Stomach smooth muscle (tissue), 2 donors: ENCODE results near the gene SLC29A1.
A peak's percentile ranks its signal among the peaks of the same experiment; 100 is the strongest.
"Not testable (repeated sequence)": the region's sequence is repeated elsewhere in the genome, so short reads cannot be mapped to it uniquely, and the experiment has no call there.

Source experiments
- H3K27ac ChIP-seq: one replicate; pipeline ENCODE4 v1.7.0; 2013; ENCODE audit warnings: mild to moderate bottlenecking, low read length, inconsistent platforms
- H3K27me3 ChIP-seq, 2 donors: one replicate each; pipeline ENCODE4 v1.7.0; 2013; ENCODE audit warnings: low read length in 2 of 2; ENCODE audit not compliant: insufficient read depth in 2 of 2, control insufficient read depth in 1 of 2
- H3K36me3 ChIP-seq, 2 donors: one replicate each; pipeline ENCODE4 v1.7.0; 2013; ENCODE audit warnings: low read length in 2 of 2; ENCODE audit not compliant: control insufficient read depth in 2 of 2, insufficient read depth in 2 of 2
- H3K4me1 ChIP-seq: one replicate; pipeline ENCODE4 v1.7.0; 2013; ENCODE audit warnings: low read length; ENCODE audit not compliant: control insufficient read depth, insufficient read depth
- H3K4me3 ChIP-seq, 2 donors: one replicate each; pipeline ENCODE4 v1.7.0; 2013; ENCODE audit warnings: low read length in 2 of 2
- H3K9ac ChIP-seq, 2 donors: one replicate each; pipeline ENCODE4 v1.7.0; 2013; ENCODE audit warnings: low read length in 2 of 2, mild to moderate bottlenecking in 1 of 2
- H3K9me3 ChIP-seq, 2 donors: one replicate each; pipeline ENCODE4 v1.7.0; 2013; ENCODE audit warnings: low read length in 2 of 2; ENCODE audit not compliant: control insufficient read depth in 2 of 2
- donor health status: healthy.
- donor health status: Pancreatic carcinoma.

SLC29A1 gene

DNA sequence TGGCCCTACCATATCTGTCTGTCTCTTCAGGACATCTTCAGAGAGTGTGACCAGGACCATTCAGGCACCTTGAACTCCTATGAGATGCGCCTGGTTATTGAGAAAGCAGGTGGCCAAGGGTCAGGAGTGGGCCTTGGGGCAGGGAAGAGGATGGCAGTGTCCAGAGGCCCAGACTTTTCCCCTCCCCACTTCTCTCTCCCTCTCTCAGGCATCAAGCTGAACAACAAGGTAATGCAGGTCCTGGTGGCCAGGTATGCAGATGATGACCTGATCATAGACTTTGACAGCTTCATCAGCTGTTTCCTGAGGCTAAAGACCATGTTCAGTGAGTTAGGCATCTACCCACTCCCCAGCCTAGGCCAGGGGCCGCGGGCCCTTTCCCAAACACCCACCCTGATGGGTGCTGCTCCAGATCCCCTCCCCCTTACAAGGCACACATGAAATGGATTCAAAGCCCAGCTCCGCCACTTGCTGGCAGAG is 40.4 kb upstream of the SLC29A1 start:
- H3K4me1 ChIP-seq, result no peaks in the 10 kb centered on the region
- no peak overlapping the region for H3K27ac ChIP-seq
- no peaks in the 10 kb centered on the region for H3K27me3 ChIP-seq
- no peak overlapping the region for H3K4me3 ChIP-seq
- no peaks in the 10 kb centered on the region for H3K9me3 ChIP-seq
- no peak overlapping the region for H3K9ac ChIP-seq
- no peaks in the 10 kb centered on the region for H3K36me3 ChIP-seq

DNA sequence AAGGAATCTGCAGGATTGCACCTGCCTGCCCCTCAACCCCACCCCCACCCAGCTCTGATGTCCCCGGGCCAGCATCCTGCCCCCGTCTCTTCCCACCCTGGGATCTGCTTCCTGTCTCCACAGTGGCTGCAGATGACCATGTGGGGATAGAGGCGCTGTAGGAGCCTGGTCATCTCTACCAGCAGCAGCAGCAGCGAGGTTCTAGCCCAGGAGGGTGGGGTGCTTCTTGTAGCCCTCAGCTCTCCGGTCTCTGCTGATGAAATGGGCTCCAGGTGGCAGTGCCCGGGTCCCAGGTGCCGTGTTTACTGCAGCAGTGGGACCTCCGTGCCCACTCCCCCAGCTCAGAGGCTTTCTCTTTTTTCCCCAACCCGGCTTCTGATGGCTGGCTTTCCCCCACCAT is 39.6 kb upstream of the SLC29A1 start:
- Histone ChIP-seq H3K27ac (no peak overlapping the region), H3K27me3 (no peaks in the 10 kb centered on the region), H3K4me1 (no peaks in the 10 kb centered on the region), H3K4me3 (no peak overlapping the region), H3K9me3 (no peaks in the 10 kb centered on the region), H3K9ac (no peak overlapping the region), H3K36me3 (no peaks in the 10 kb centered on the region)

DNA sequence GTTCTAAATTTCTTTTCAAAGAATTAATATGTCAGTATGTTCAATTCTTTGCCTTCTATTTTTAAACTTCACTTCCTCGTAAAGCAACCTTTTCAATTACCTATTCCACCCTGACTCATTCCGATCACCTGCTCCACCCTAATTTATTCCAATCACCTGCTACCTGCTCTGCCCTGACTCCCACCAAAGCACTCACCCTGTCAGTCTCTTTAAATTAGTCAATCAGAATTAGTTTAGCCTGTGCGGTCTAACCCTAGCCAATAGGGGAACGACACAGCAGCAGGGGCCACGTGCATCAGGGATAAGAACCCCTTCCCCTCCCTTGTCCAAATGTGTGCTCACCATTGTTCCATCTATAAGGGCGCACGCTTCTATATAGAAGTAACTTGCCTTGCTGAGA is 38.0 kb upstream of the SLC29A1 start:
- not testable (repeated sequence) for H3K27ac ChIP-seq, H3K36me3 ChIP-seq, H3K9me3 ChIP-seq, H3K4me1 ChIP-seq, H3K4me3 ChIP-seq, H3K9ac ChIP-seq, H3K27me3 ChIP-seq

DNA sequence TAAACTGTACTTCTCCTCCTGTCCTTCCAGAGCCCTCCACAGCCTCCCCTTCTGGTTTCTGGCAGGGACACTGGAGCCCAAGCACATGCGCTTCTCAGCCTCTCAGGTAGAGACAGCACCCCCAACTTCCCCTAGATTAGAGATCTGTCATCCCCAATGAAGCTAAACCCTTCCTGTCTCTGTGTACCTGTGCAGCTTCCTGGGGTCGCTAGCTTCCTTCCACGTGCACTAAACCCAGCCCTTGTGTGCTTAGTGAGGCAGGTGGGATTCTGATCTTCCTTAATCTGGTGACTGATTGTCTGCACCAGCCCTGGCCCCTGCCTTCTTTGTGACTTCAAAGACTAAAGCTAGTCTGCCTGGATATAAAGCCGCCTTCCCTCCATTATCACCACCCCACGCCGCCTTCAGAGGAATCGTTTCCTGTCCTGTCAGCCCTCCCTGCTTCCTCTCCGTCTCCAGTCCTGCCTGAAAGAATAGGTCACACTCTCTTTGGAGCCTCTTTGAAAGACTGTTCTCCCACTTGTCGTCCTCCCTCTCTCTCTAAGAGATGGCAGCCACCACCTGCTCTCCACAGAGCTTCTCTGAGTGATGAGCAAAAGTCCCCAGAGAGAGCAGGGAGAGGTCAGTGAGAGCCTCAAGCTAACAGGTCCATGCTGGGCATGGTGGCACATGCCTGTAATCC is 37.3 kb upstream of the SLC29A1 start:
- no peaks in the 10 kb centered on the region for H3K27me3 ChIP-seq
- H3K27ac ChIP-seq, result peak overlapping the region; percentile 24
- no peak overlapping the region for H3K4me3 ChIP-seq
- no peaks in the 10 kb centered on the region for H3K36me3 ChIP-seq
- no peak overlapping the region for H3K9ac ChIP-seq
- no peaks in the 10 kb centered on the region for H3K4me1 ChIP-seq
- no peaks in the 10 kb centered on the region for H3K9me3 ChIP-seq

DNA sequence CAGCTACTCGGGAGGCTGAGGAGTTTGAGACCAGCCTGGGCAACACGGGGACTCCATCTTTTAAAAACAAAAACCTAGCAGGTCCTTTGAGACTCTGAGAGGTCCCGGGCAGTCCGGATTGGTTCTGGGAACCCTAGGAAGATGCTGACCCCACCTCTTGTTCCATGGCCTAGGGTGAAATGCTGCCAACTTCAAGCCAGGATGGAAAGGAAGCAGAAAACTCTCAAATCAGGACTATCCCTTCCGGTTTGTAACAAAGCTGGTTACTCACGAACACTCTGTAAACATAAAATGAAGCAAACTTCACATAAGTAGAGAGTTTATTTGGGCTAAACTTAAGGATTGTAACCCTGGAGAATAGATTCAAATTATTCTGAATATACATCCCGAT is 36.8 kb upstream of the SLC29A1 start:
- H3K27ac ChIP-seq, result peak overlapping the region; percentile 24

DNA sequence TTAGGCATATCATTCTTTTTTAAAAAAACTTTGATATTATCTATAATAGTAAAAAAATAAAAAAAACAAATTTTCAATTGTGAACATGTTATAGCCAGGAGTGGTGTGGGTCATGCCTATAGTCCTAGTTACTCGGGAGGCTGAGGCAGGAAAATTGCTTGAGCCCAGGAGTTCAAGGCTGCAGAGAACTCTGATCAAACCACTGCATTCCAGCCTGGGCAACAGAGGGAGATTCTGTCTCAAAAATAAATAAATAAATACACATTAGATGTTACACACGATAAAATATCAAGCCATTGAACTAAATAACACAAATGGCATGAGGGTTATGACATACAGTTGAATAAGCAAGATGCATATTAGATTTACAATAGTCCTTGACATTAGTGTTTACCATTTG is 34.6 kb upstream of the SLC29A1 start:
- peaks cover 3% of the 10 kb centered on the region for H3K4me1 ChIP-seq
- no peaks in the 10 kb centered on the region for H3K27me3 ChIP-seq
- H3K27ac ChIP-seq, result no peak overlapping the region
- no peak overlapping the region for H3K9ac ChIP-seq
- no peaks in the 10 kb centered on the region for H3K9me3 ChIP-seq
- no peaks in the 10 kb centered on the region for H3K36me3 ChIP-seq
- no peak overlapping the region for H3K4me3 ChIP-seq

More for the DNA sequence above, 36.8 kb upstream of the SLC29A1 start:
- Histone ChIP-seq H3K36me3 (no peaks in the 10 kb centered on the region), H3K27me3 (no peaks in the 10 kb centered on the region), H3K9me3 (no peaks in the 10 kb centered on the region), H3K9ac (no peak overlapping the region), H3K4me1 (no peaks in the 10 kb centered on the region), H3K4me3 (no peak overlapping the region)

DNA sequence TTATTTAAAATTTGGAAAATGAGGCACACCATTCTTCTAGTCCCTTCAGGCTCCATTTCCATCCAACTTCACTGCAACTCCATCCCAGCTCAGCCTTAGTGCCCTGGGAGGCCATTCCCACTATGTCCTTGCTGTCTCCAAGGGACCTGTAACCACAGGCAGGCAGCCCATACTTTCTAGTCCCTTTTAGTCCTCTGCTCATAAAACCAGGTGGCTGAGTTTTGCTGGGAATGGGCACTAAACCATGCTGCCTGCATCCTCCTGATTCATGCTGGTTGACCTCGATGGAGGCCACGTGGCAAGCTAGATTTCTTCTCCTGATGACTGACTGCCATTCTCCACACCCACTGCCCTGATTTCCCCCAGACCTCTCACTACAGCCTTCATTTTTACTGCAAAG is 34.1 kb upstream of the SLC29A1 start:
- H3K4me1 ChIP-seq, result peaks cover 3% of the 10 kb centered on the region
- H3K4me3 ChIP-seq, result no peak overlapping the region
- no peak overlapping the region for H3K27ac ChIP-seq
- no peak overlapping the region for H3K9ac ChIP-seq
- no peaks in the 10 kb centered on the region for H3K27me3 ChIP-seq
- H3K36me3 ChIP-seq, result no peaks in the 10 kb centered on the region
- no peaks in the 10 kb centered on the region for H3K9me3 ChIP-seq

DNA sequence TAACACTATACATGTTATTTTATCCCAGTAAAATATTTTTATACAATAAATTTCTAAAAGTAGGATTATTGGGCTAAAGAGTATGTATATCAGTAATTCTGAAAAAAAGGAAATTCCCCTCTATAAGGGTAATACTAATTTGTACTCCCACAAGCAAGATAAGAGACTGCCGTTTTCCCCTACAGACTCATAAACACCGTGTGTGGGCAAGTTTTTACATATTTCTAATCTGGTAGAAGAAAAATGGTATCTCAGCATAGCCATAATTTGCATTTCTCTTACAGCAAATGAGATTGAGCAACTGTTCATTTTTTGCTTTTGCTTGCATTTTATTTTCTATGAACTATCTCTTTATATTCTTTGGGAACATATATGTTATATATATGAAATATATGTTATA is 32.7 kb upstream of the SLC29A1 start:
- Histone ChIP-seq H3K4me3 (no peak overlapping the region), H3K4me1 (peaks cover 3% of the 10 kb centered on the region), H3K36me3 (no peaks in the 10 kb centered on the region), H3K9ac (no peak overlapping the region), H3K27ac (no peak overlapping the region), H3K27me3 (no peaks in the 10 kb centered on the region), H3K9me3 (no peaks in the 10 kb centered on the region)

DNA sequence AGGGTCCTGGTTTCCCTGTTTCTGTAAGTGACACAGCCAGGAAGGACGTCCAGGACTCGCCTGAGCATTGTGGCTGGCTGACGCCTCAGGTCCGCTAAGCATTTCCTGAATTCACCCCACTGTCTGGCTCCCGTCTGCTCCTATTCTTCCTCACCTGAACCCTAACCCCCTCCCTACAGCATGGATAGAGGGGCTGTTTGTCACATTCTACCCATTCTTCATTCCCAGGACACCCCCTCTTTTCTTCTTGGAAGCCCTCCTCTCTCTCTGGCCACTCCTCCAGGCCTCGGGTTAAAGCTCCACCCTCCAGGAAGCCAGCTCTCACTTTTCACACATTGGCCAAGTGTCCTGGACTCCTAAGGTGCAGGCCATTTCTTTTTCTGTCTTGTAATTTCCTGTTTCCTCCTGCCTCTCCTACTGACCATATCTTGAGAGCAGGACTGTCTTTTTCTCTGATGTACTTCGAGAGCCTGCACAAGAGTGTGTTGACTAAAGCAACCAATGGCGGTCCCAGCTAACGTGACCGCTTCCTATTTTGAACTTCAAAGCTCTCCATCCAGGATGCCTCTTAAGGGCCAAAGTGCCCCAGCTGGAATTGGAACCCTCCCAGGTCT is 30.9 kb upstream of the SLC29A1 start:
- Histone ChIP-seq H3K4me3 (peak overlapping the region in 1 of 2 donors; percentile 12), H3K27ac (no peak overlapping the region)

DNA sequence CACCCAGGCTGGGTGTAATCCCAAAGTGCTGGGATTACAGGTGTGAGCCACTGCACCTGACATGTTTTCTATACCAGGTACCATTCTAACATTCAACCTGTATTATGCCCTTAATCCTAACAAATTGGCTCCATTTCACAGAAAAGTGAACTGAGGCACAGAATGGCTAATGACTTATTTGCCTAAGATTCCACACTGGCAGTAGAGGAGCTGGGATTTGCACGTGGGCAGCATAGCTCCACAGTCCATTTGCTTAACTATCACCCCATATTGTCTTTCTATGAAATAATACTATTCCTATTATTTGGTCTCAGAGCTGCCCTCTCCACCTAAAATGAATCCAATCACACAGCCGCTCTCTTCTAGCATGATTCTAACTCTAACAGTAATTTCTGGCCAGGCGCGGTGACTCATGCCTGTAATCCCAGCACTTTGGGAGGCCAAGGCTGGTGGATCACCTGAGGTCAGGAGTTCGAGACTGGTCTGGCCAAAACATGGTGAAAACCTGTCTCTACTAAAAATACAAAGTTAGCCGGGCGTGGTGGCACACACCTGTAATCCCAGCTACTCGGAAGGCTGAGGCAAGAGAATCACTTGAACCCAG is 30.0 kb upstream of the SLC29A1 start:
- Histone ChIP-seq H3K27me3 (no peaks in the 10 kb centered on the region), H3K4me1 (peaks cover 3% of the 10 kb centered on the region), H3K9ac (no peak overlapping the region), H3K4me3 (no peak overlapping the region), H3K9me3 (no peaks in the 10 kb centered on the region), H3K27ac (no peak overlapping the region), H3K36me3 (no peaks in the 10 kb centered on the region)

More for the DNA sequence above, 30.9 kb upstream of the SLC29A1 start:
- no peaks in the 10 kb centered on the region for H3K9me3 ChIP-seq
- no peaks in the 10 kb centered on the region for H3K36me3 ChIP-seq
- peaks cover 3% of the 10 kb centered on the region for H3K4me1 ChIP-seq
- H3K9ac ChIP-seq, result peak overlapping the region in 1 of 2 donors; percentile 36
- H3K27me3 ChIP-seq, result no peaks in the 10 kb centered on the region

DNA sequence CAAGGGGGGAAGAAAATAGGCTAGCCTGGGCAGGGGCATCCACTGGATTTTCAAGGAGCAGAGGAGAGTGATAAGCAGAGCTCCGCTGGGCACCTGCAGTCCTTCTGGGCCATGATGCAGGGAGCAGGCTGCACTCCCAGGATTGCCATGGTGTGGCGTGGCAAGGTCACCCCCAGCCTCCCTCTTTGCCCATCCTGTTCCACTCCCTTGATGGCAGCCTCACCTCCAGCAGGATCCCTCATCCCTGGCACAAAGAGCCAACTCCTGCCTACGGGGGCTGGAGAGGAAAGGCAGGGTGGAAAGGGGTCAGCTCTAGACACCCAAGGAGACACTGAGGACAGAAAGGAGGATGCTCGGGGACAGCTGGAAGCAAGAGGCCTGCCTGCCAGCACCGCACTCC is 29.1 kb upstream of the SLC29A1 start:
- no peaks in the 10 kb centered on the region for H3K27me3 ChIP-seq
- no peaks in the 10 kb centered on the region for H3K9me3 ChIP-seq
- no peak overlapping the region for H3K4me3 ChIP-seq
- no peak overlapping the region for H3K27ac ChIP-seq
- H3K4me1 ChIP-seq, result peaks cover 3% of the 10 kb centered on the region
- no peaks in the 10 kb centered on the region for H3K36me3 ChIP-seq
- H3K9ac ChIP-seq, result no peak overlapping the region
